Stimulated activated CD4-positive, alpha-beta T cell treated with anti-CD3 and anti-CD28 coated beads, TNF-alpha, amount 100 ng/mL, for 1 hour (primary cell): ENCODE data around the gene AQP2.
A peak's percentile ranks its signal among the peaks of the same experiment; 100 is the strongest.

Experiments used
- DNase-seq, 3 donors: peaks; one replicate each; pipeline ENCODE4 v3.0.0-alpha.2; 2020; ENCODE audit warnings: low read depth in 3 of 3, low spot score in 1 of 3

Gene AQP2, protein sequence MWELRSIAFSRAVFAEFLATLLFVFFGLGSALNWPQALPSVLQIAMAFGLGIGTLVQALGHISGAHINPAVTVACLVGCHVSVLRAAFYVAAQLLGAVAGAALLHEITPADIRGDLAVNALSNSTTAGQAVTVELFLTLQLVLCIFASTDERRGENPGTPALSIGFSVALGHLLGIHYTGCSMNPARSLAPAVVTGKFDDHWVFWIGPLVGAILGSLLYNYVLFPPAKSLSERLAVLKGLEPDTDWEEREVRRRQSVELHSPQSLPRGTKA

DNA sequence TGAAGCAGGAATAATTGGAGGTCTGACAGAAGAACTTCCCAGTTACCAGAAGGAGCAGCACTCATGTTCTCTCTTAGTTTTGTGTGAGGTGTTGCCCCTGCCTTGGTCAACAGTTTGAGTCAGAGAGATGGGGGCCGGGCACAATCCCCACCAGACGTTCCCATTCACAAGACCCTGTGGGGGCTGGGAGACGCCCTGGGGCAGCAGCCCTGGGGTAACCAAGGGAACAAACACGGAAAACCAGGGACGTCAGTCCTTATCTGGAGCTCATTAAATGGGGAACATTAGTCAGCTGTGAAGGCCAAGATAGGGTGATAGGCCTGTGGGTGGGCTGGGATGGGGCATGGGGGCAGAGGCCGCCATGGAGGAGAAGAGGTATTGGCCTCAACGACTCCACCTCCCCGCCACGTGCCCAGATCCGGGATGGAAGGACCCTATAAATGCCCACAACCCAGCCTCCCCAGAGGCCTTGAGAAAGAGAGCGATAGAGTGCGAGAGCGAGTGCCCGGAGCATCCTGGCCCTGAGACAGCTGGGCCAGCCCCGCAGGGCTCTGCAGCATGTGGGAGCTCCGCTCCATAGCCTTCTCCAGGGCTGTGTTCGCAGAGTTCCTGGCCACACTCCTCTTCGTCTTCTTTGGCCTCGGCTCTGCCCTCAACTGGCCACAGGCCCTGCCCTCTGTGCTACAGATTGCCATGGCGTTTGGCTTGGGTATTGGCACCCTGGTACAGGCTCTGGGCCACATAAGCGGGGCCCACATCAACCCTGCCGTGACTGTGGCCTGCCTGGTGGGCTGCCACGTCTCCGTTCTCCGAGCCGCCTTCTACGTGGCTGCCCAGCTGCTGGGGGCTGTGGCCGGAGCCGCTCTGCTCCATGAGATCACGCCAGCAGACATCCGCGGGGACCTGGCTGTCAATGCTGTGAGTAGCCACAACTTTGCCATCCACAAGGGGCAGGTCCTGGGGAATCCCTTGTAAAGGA lies at the start of gene AQP2:
AQP2 (plus strand) TSS at position 465 of the 979 bp plus-strand sequence; CDS start at position 559, 94 bp downstream.
- no peak for DNase-seq

- no peak for DNase-seq
These were observed 49.5 kb upstream of the AQP2 start for GRCh38 chr12:49901026-49901425.

DNA sequence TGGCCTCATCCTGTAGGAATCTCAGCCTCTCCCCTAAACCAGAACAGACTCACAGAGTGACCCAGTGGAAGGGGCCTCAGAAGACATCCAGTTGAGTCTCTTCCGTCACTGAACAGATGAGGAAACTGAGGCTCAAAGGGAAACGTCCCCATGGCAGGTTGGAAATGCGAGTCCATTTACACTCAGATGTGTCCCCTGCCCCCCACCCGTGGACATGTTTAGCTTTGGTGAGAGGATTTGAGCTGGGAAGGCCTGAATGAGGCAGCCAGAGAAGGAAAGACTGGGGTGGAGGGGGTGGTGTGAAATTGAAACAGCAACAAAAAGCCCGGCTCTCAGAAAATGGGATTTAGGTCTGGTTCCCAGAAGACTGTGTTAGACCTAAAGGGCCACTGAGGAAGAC lies 48.6 kb upstream of the AQP2 start:
- no peak for DNase-seq

- DNase-seq = no peak
These were observed 47.9 kb upstream of the AQP2 start for GRCh38 chr12:49902399-49903350.

DNA sequence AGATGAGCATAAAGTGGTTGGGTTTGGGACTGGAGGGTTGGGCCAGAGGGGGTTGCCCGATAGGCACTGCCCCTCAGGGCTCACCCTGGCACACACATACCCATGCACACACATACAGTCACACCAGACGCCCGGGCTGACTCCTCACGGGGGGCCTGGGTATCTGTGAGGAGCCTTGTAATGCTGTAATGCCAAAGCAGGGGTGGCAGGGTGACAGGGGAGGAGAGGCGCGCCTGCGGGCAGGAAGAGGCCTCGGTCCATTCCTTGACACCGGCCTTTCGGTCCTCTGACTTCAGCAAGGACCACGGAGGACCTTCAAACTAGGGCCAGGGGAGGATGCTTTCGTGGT lies 47.2 kb upstream of the AQP2 start:
- no peak for DNase-seq

- DNase-seq = peak in 2 of 3 donors; percentile 5 to 24
These were observed 46.7 kb upstream of the AQP2 start, which contains the start of gene FAIM2 for GRCh38 chr12:49903700-49904423. Gene FAIM2 (minus strand): TSS chr12:49903900. CDS start chr12:49903792, 108 bp downstream.

DNA sequence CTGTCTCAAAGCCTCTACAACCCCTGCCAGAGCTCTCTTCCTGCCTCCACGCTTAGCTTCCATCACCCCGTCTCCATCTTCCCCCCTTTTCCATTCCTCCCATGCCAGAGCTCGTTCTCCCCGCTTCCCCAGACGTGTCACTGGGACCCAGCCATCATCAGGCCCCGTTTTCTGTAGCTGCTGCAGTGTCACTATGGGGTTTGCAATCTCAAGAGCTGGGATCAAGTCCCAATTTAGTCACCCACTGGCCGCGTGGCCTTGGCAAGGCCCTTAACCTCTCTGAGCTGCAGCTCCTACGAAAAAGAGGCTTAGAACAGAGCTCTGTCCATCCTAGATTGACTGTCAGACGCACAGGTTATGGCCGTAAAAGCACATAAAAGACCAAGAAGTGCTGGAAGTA lies 45.9 kb upstream of the AQP2 start:
- DNase-seq = no peak

- no peak for DNase-seq
These were observed 44.7 kb upstream of the AQP2 start for GRCh38 chr12:49905718-49906314.

- no peak for DNase-seq
These were observed 43.2 kb upstream of the AQP2 start for GRCh38 chr12:49907352-49907751.

- DNase-seq = no peak
These were observed 41.2 kb upstream of the AQP2 start for GRCh38 chr12:49909356-49909755.

GRCh38 chr12:49909826-49910225 lies 40.7 kb upstream of the AQP2 start:
- no peak for DNase-seq

GRCh38 chr12:49910331-49911212 lies 40.0 kb upstream of the AQP2 start:
- no peak for DNase-seq

DNA sequence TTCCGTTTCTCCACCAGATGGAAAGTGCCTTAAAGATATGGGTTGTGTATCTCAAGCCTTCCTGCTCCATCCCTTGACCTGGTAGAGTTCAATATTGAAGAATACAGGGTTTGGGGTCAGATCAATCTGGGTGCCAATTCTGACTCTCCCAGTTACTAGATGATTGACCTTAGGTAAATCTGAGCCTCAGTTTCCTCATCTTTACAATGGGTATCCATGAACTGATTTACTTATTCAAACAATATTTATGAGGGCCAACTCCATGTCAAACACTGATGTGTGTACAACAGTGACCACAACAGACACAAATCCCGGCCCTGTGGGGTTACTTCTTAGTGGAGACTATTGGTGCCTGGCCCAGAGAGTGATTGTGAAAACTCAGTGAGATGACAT lies 39.3 kb upstream of the AQP2 start:
- no peak for DNase-seq

- DNase-seq = no peak
These were observed 37.9 kb upstream of the AQP2 start for GRCh38 chr12:49912345-49913255.

DNA sequence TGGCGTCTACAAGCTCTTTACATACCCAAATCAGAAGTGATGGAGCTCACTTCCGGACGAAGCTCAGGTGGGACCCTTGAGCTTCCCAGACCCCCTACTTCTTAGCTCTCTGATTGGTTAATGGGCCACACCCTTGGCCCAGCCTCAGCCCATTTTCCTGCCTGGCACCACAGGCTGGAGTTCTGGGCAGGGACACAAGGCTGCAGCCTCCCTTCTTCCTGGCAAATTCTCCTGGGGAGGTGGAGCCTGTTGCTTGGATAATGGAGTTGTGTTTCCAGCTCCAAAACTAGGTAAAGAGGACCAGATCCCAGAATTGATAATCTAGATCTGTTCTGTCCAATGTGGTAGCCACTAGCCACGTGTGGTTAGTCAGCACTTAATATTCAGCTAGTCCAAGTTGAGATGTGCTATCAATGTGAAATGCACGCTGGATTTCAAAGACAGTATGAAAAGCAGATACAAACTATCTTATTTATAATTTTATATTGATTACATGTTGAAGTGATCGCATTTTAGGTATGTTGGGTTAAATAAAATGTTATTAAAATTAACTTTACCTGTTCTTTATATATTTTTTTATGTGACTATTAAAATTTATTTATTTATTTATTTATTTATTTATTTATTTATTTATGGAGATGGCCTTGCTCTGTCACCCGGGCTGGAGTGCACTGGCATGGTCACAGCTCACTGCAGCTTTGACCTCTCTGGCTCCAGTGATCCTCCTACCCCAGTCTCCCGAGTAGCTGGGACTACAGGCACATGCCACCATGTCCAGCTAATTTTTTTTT lies 34.2 kb upstream of the AQP2 start:
- DNase-seq = no peak

DNA sequence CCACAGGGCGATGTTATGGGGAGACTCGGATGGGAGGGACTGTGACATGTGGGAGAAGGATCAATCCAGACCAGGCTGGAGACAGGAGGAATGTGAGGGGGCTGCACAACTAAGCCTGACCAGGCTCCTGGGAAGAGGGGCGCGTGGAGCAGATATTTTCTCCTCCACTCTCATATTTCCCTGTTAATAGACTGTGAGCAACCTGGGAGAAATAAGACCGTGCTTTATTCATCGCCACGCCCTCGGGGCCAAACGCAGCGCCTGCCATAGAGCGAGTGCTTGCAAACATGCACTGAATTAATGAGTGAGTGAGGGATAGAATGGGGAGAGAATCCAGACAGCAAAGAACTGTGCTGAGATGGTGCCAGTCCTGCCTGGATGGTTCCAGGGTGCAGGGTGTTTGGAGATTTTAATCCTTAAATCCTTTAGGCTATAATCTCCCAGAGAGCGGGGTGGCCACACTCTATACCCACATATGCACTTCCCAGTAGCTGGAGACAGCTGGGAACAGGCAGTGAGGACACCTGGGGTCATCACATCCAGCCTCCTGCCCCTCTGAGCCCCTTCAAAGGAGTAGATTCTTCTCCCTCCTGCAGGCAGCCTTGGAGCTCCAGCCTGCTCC lies 33.3 kb upstream of the AQP2 start:
- DNase-seq = no peak

GRCh38 chr12:49917788-49918173 lies 32.8 kb upstream of the AQP2 start:
- no peak for DNase-seq
